NCI-H1436 treated with DMSO at 0.1 percent for 48 hours (cell line): ENCODE results near the gene IFI44.

ENCODE experiments used
- DNase-seq: peaks from one replicate; lab custom pipeline; 2025; lab: John Stamatoyannopoulos, UW

IFI44 gene, protein sequence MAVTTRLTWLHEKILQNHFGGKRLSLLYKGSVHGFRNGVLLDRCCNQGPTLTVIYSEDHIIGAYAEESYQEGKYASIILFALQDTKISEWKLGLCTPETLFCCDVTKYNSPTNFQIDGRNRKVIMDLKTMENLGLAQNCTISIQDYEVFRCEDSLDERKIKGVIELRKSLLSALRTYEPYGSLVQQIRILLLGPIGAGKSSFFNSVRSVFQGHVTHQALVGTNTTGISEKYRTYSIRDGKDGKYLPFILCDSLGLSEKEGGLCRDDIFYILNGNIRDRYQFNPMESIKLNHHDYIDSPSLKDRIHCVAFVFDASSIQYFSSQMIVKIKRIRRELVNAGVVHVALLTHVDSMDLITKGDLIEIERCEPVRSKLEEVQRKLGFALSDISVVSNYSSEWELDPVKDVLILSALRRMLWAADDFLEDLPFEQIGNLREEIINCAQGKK

DNA sequence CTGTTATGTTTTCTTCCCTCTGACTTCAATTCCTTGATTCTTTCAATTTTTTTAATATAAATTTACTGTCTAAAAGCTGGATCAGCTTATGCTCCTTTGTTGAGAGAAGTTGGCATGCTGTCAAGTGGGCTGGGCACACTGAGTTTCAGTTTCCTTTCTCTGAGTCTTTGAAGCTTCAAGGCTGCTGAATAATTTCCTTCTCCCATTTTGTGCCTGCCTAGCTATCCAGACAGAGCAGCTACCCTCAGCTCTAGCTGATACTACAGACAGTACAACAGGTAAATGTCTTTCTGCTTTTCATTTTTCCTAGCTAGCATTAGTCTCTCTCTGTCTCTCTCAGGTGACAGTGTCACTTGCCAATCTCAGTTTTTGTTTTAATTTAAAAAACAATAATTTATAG is at the start of gene IFI44:
IFI44 (plus strand) TSS at position 204 of the 400 bp plus-strand sequence. CDS start 365 bp downstream, outside the sequence.
- no peak for DNase-seq

DNA sequence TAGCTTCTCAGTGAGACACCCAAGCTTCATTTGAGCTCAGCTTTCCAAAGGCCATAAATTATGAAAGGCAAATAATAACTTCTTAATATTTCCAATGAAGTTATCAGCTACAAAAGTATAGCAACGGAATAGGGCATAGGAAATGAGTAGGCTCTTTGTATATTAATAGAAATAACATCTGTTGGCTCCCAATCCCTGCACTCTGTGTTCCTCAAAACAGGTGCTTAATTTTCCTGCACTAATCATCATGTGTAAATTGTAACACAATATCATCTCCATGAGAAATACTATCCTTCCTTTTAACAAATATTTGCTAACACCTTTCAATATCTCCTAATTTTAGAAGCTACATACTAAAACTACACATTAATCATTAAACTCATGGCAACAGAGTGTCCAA is 48.6 kb upstream of the IFI44 start:
- DNase-seq, result no peak

DNA sequence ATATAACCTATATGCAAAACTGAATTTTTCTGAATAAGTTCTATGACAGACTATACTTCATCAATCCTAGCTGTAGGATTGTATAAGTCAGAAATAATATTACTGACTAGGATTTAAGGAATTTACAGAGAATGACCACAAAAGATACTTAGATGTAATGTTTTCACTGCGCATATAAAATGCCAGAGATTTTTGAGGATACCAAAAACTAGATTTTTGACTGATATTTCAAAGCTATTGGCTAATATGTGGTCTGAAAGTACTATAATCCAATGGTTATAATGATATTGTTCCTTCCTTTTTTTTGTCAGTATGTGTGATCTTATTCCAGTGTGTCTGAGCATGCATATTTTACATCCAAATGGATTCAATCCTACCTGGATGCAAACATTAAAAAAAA is 46.4 kb upstream of the IFI44 start:
- DNase-seq, result no peak

DNA sequence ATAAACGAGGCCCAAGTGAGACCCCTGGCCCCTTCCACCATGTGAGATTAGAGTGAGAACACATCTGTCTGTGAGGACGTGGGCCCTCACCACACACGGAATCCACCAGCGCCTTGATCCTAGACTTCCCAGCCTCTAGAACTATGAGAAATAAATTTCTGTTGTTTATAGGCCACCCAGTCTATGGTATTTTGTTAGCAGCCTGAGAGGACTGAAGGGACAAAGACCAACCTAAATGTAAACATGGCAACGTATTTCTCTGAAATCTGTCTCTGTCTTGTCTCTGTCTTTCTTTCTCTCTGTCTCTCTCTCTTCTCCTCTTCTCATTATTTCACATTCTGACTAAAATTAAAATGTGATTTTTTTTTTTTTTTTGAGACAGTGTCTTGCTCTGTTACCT is 45.0 kb upstream of the IFI44 start:
- no peak for DNase-seq

DNA sequence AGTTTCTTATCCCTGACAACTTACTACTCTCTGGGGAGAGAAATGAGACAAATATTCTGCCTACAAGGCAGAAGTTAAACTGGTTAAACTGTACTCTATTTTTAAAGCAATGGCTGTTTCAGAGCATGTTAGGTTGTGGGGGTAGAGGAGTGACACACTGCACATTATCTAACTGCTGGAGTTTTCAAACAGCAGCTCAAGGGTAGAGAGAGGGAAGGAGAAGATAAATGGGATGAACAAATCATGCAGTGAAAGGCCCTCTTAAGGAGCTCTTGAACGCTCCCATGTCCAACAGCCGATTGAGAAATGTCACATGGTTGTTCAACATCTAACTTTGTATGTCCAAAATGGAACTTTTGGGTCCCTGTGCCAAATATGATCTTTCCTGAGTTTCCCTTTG is 43.4 kb upstream of the IFI44 start:
- no peak for DNase-seq

DNA sequence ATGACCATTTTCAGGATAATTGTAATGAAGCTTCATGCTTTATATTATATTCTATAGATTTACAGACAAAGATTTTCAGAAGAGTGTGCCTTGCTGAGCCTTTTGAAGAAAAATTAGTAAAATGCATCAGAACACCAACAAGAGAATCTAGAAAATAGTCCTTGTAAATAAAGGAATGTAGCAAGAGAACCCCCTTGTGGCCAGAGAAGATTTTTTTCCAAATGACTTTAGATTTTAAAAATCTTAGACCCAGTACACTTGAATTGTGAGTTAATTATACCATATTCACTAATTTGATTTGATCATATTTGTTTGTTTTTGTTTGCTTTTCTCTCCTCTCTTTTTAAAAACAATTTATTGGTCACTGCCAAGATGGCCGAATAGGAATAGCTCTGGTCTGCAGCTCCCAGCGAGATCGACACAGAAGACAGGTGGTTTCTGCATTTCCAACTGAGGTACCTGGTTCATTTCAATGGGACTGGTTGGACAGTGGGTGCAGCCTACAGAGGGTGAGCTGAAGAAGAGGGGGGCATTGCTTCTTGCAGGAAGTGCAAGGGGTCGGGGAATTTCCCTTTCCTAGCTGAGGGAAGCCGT is 42.2 kb upstream of the IFI44 start:
- no peak for DNase-seq

DNA sequence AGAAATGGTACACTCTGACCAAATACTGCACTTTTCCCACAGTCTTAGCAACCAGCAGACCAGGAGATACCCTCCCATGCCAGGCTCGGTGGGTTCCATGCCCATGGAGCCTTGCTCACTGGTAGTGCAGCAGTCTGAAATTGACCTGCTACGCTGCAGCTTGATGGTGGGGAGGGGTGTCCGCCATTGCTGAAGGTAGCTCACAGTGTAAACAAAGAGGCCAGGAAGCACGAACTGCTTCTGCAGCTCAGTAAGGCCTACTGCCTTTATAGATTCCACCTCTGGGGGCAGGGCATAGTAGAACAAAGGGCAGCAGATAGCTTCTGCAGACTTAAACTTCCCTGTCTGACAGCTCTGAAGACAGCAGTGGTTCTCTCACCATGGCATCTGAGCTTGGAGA is 41.7 kb upstream of the IFI44 start:
- DNase-seq, result no peak

DNA sequence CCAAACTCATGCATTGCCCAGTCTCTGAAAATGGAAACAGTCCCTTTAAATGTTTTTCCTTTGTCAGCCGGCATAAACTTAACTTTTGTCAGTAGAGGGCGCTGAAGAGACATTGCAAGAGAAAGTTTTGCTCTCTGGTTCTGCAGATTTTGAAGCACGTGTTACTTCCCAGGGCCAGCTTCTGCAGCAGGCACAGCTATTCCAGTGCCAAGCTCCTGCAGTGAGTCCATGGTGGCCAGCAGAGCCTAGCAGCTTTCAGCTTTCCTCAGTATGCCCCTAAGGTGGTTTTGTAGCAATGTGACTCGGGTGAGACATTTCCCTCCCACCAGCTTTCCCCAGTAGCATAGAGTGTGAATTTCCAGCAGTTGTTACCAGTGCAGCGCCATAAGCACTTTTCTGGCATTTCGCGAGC is 32.0 kb upstream of the IFI44 start:
- DNase-seq, result peak; percentile 34

DNA sequence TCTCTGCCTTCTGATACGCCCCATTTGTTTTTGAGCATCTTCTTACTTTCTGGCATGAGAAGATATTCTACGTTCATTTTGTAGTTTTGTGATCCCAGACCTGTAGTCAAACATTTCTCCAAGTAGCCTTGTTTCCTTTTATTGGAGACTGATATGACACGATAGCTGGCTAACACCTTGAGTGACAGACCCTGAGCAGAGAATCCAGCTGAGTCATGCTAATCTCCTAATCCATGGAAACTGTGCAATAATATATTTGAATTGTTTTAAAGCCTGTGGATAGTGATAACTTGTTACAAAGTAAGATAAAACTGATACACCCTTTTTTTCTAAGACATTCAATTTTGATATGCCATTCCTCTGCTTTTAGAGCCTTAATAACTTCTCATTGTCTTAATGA is 30.6 kb upstream of the IFI44 start:
- no peak for DNase-seq

DNA sequence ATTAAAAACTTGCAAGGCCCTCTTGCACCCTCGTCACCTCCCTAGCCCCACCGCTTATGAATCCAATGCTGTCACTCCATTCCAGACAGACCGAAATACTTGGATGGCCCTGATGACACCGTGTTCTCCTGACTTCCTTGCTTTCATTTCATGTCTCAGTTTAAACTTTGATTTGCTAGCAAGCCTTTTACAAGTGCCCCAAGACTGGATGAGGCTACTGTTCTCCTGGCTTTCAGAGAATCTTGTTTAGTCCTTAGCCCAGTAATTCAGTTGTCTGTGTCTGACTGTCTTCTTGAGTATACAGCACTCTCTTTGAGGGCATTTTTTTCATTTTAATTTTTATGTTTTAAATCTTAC is 30.2 kb upstream of the IFI44 start:
- DNase-seq, result no peak

DNA sequence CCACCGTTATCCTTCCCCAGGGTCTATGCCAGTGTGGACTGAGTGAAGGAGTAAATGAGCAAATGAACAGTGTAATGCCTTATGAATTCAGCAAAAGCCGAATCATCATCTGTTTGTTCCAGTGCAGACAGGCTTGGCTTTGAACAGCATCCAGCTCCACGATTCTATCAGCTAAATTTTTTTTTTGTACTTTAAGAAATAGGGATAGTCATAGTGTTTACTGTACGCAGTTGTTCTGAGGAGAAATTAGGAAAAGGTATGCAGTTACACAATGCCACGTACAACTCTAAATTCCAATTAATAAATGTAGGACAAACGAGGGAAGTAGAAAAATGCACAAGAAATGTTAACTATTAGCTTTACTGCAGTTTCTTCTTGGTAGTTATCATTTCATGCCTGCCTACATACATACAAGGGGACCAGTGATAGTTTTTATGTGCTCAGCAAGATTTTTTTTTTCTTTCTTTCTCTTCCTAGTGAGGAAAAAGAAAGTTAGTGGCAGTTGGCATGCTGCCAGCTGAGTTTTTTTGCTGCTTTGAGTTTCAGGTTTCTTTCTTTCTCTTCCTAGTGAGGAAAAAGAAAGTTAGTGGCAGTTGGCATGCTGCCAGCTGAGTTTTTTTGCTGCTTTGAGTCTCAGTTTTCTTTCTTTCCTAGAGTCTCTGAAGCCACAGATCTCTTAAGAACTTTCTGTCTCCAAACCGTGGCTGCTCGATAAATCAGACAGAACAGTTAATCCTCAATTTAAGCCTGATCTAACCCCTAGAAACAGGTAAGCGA is 29.6 kb upstream of the IFI44 start, which contains the start of gene IFI44L:
IFI44L (plus strand) TSS at position 646 of the 777 bp plus-strand sequence. CDS start 7,468 bp downstream, outside the sequence.
- no peak for DNase-seq

DNA sequence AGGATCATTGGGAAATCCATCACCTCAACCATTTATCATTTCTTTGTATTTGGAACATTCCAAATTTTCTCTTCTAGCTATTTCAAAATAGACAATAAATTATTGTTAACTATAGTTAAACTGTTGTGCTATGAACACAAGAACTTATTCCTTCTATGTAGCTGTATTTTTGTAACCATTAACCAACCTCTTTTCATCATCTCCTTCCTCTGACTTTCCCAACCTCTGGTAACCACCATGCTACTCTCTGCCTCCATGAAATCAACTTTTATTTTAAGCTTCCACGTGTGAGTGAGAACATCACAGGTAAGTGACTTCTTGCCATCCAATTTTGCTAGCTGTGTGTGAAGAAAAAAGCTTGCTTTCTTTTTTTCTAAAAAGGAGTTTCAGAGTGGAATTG is 29.0 kb upstream of the IFI44 start:
- no peak for DNase-seq

DNA sequence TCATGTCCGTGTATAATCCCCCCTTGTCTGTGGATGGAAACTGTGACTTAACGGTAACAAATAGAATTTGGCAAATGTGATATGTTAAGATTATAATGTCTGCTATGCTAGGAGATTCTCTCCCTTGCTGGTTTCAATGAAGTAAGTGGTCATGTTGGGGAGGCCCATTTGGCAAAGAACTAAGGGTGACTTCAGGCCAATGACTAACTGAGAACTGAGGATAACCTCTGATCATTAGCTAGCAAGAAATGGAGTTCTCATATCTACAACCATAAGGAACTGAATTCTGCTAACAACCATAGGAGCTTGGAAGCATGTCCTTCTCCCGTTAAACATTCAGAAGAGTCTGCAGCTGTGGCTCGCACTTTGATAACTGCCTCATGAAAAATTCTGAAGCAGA is 27.1 kb upstream of the IFI44 start:
- no peak for DNase-seq

DNA sequence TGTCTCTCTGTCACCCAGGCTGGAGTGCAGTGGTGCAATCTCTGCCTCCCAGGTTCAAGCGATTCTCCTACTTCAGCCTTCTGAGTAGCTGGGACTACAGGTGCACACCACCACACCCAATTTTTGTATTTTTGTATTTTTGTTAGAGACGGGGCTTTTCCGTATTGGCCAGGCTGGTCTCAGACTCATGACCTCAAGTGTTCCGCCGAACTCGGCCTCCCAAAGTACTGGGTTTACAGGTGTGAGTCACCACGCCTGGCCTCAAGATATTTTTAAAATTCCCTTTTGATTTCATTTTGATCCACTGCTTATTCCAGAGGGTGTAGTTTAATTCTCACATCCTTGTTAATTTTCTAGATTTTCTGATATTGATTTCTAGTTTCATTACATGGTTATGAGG is 25.6 kb upstream of the IFI44 start:
- no peak for DNase-seq

DNA sequence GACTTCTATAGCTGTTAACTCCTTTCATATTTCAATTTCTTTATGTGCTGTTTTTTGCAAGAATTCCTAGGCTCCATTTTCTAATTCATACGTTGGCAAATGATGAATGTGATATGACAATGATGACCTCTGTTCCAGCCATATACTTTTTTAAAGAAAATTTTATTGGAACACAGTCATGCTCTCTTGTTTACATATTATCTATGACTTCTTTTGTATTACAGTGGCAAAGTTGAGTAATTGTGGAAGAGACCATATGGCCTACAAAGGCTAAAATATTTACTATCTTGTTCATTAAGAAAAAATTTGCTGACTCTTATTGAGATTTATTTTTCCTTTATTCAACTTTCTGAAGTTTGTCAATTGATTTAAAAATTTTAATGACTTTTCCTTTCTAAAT is 22.3 kb upstream of the IFI44 start:
- DNase-seq, result no peak

DNA sequence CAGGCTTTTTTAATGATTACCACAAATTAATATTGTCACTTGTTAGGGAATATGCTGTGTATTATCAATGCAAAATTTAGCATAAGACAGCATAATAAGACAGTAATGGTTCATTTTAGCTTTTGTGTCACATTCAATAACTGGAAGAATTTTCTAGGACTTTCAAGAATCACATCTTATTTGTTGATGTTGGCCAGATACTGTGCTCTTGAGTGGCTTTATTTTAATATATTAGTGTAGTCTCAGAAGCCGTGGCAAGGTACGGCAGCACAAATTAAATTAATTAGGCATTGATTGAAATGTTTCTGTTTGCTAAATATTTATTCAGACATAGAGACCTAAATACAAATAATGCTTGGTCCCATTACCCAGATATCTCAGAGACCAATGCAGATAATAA is 19.0 kb upstream of the IFI44 start:
- no peak for DNase-seq

DNA sequence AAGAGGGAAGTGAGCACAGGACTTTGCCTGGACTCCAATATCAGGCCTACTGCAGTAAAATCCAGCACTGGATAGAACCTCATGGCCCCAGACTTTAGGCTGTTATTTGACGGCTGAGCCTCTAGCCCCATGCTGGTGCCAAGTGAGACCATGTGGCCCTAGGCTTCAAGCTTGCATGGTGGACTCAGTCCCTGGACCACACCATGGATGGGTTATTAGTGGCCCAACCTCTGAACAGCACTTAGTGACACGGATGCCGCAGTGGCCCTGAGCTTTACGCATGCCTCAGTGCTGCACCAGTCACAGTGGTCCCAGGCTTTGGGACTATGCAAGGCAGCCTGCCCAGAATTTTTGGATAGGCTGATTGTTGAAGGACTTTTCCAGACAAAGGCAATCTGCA is 16.4 kb upstream of the IFI44 start:
- DNase-seq, result no peak

DNA sequence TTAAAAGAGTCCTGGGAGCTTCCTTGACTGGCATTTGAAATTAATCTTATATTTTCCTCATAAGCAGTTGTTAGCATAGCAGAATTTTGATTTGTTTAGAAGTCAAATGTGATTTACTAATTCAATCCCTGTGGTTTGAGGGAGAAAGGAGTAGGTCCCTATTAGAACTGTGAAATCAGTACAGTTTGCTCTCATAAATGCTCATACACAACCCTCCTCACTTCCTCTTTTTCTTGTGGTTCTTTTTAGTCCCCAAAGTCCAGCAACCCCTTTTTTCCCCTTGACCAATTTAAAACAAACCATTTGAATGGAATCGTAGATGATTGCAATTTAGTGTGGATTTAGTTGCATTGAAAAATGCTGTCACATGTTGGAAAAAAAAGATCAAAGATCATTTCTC is 9.2 kb upstream of the IFI44 start:
- DNase-seq, result no peak

DNA sequence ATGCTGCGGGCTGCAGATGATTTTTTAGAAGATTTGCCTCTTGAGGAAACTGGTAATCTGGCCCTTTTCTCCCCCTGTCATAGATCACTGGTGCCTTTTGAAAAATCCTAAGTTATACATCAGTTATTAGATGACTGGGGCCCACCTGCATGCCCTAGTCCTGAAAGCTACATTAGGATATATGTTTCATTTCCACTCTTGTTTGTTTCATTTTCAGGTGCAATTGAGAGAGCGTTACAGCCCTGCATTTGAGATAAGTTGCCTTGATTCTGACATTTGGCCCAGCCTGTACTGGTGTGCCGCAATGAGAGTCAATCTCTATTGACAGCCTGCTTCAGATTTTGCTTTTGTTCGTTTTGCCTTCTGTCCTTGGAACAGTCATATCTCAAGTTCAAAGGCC is 8.1 kb upstream of the IFI44 start:
- DNase-seq, result no peak

DNA sequence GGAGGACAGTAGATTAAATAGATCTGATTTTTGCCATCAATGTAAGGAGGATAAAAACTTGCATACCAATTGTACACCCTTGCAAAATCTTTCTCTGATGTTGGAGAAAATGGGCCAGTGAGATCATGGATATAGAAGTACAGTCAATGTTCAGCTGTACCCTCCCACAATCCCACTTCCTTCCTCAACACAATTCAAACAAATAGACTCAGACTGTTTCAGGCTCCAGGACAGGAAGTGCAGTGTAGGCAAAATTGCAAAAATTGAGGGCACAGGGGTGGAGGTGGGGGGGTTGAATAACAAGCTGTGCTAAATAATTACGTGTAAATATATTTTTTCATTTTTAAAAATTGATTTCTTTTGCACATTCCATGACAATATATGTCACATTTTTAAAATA is 3.9 kb upstream of the IFI44 start:
- DNase-seq, result no peak

DNA sequence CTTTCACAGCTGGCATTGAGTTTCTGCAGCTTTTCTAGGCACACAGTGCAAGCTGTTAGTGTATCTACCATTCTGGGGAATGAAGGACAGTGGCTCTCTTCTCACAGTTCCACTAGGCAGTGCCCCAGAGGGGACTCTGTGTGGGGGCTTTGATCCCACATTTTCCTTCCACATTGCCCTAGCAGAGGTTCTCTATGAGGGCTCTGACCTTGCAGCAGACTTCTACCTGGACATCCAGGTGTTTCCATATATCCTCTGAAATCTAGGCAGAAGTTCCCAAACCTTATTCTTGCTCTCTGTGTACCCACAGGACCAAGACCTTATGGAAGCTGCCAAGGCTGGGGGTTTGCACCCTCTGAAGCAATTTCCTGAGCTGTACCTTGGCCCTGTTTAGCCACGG is 2.4 kb upstream of the IFI44 start:
- no peak for DNase-seq

DNA sequence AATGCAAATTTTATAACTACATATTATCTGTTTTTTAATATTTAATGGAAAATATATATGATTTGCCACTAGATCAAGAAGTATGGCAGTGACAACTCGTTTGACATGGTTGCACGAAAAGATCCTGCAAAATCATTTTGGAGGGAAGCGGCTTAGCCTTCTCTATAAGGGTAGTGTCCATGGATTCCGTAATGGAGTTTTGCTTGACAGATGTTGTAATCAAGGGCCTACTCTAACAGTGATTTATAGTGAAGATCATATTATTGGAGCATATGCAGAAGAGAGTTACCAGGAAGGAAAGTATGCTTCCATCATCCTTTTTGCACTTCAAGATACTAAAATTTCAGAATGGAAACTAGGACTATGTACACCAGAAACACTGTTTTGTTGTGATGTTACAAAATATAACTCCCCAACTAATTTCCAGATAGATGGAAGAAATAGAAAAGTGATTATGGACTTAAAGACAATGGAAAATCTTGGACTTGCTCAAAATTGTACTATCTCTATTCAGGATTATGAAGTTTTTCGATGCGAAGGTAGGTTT is 556 bp downstream of the IFI44 start:
- DNase-seq, result no peak

DNA sequence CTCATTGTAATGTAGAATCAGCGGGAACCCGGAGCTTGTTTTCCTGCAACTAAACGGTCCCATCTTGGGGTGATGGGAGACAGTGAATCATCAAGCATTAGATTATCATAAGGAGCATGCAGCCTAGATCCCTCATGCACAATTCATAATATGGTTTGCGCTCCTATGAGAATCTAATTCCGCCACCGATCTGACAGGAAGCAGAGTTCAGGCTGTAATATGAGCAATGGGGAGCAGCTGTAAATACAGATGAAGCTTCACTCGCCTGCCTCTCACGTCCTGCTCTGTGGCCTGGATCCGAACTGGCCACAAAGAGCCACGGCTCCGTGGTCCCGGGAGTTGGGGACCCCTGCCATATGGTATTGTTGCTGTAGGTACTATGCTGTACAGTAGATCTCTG is 1.6 kb downstream of the IFI44 start:
- no peak for DNase-seq
